ENCODE results near the gene GPBP1L1.
"Not testable (repeated sequence)": the region's sequence is repeated elsewhere in the genome, so short reads cannot be mapped to it uniquely, and the experiment has no call there.

The GPBP1L1 gene

GRCh38 chr1:45684402-45684801 lies 1.9 kb downstream of the GPBP1L1 start:
- TF ChIP-seq POLR2AphosphoS5 (IDR thresholded peaks at IDR 0.05; ENCODE audit: low read depth, low read length) (no peak), SPI1 (IDR thresholded peaks at IDR 0.05; ENCODE audit: low read depth, low read length) (no peak), TAF1 (IDR thresholded peaks at IDR 0.05; ENCODE audit: low read depth, low read length) (no peak), PAX5 (IDR thresholded peaks at IDR 0.05; ENCODE audit: insufficient read depth, low read length, severe bottlenecking) (no peak)
- FAIRE-seq, result no peak

GRCh38 chr1:45682942-45683341 lies 3.4 kb downstream of the GPBP1L1 start:
- no peak for FAIRE-seq
- no peak for TF ChIP-seq PAX5 (IDR thresholded peaks at IDR 0.05; ENCODE audit: insufficient read depth, low read length, severe bottlenecking)
- TF ChIP-seq POU2F2 (IDR thresholded peaks at IDR 0.05; ENCODE audit: low read depth, low read length), result no peak
- no peak for TF ChIP-seq TAF1 (IDR thresholded peaks at IDR 0.05; ENCODE audit: low read depth, low read length)
- no peak for TF ChIP-seq SPI1 (IDR thresholded peaks at IDR 0.05; ENCODE audit: low read depth, low read length)
- TF ChIP-seq POLR2A (IDR thresholded peaks at IDR 0.05; ENCODE audit: low read depth, low read length), result no peak
- no peak for TF ChIP-seq POLR2AphosphoS5 (IDR thresholded peaks at IDR 0.05; ENCODE audit: low read depth, low read length)
- no peak for DNase-seq (ENCODE audit: insufficient read length, low spot score)

More at GRCh38 chr1:45684402-45684801, 1.9 kb downstream of the GPBP1L1 start:
- DNase-seq (ENCODE audit: insufficient read length, low spot score), result no peak

- no peak for TF ChIP-seq PAX5 (IDR thresholded peaks at IDR 0.05; ENCODE audit: insufficient read depth, low read length, severe bottlenecking)
- no peak for TF ChIP-seq TAF1 (IDR thresholded peaks at IDR 0.05; ENCODE audit: low read depth, low read length)
- TF ChIP-seq SPI1 (IDR thresholded peaks at IDR 0.05; ENCODE audit: low read depth, low read length), result no peak
- TF ChIP-seq POU2F2 (IDR thresholded peaks at IDR 0.05; ENCODE audit: low read depth, low read length), result no peak
- no peak for FAIRE-seq
- DNase-seq (ENCODE audit: insufficient read length, low spot score), result no peak
These were observed 7.2 kb downstream of the GPBP1L1 start for GRCh38 chr1:45679123-45679522.

- no peak for TF ChIP-seq POU2F2 (IDR thresholded peaks at IDR 0.05; ENCODE audit: low read depth, low read length)
- TF ChIP-seq SPI1 (IDR thresholded peaks at IDR 0.05; ENCODE audit: low read depth, low read length), result no peak
- TF ChIP-seq POLR2AphosphoS5 (IDR thresholded peaks at IDR 0.05; ENCODE audit: low read depth, low read length), result no peak
- TF ChIP-seq POLR2A (IDR thresholded peaks at IDR 0.05; ENCODE audit: low read depth, low read length), result no peak
- TF ChIP-seq TAF1 (IDR thresholded peaks at IDR 0.05; ENCODE audit: low read depth, low read length), result no peak
- TF ChIP-seq PAX5 (IDR thresholded peaks at IDR 0.05; ENCODE audit: insufficient read depth, low read length, severe bottlenecking), result no peak
- DNase-seq (ENCODE audit: insufficient read length, low spot score) (no peak), FAIRE-seq (no peak)
These were observed 7.8 kb downstream of the GPBP1L1 start for GRCh38 chr1:45678489-45678888.

GRCh38 chr1:45677751-45678245 lies 8.5 kb downstream of the GPBP1L1 start:
- TF ChIP-seq PAX5 (IDR thresholded peaks at IDR 0.05; ENCODE audit: insufficient read depth, low read length, severe bottlenecking) (no peak), TAF1 (IDR thresholded peaks at IDR 0.05; ENCODE audit: low read depth, low read length) (no peak), POLR2AphosphoS5 (IDR thresholded peaks at IDR 0.05; ENCODE audit: low read depth, low read length) (no peak), POU2F2 (IDR thresholded peaks at IDR 0.05; ENCODE audit: low read depth, low read length) (no peak), POLR2A (IDR thresholded peaks at IDR 0.05; ENCODE audit: low read depth, low read length) (no peak), SPI1 (IDR thresholded peaks at IDR 0.05; ENCODE audit: low read depth, low read length) (no peak)

GRCh38 chr1:45676553-45676952 lies 9.8 kb downstream of the GPBP1L1 start:
- not testable (repeated sequence) for FAIRE-seq; DNase-seq (ENCODE audit: insufficient read length, low spot score)

More at GRCh38 chr1:45677751-45678245, 8.5 kb downstream of the GPBP1L1 start:
- DNase-seq (ENCODE audit: insufficient read length, low spot score) (no peak), FAIRE-seq (peak; percentile 31)

- FAIRE-seq, result peak; percentile 83
- no peak for TF ChIP-seq POU2F2 (IDR thresholded peaks at IDR 0.05; ENCODE audit: low read depth, low read length)
- no peak for TF ChIP-seq PAX5 (IDR thresholded peaks at IDR 0.05; ENCODE audit: insufficient read depth, low read length, severe bottlenecking)
- TF ChIP-seq POLR2A (IDR thresholded peaks at IDR 0.05; ENCODE audit: low read depth, low read length), result no peak
- TF ChIP-seq TAF1 (IDR thresholded peaks at IDR 0.05; ENCODE audit: low read depth, low read length), result no peak
- no peak for DNase-seq (ENCODE audit: insufficient read length, low spot score)
These were observed 11.9 kb downstream of the GPBP1L1 start for GRCh38 chr1:45674478-45674877.

- TF ChIP-seq POU2F2 (IDR thresholded peaks at IDR 0.05; ENCODE audit: low read depth, low read length) (no peak), TAF1 (IDR thresholded peaks at IDR 0.05; ENCODE audit: low read depth, low read length) (no peak), POLR2A (IDR thresholded peaks at IDR 0.05; ENCODE audit: low read depth, low read length) (no peak), POLR2AphosphoS5 (IDR thresholded peaks at IDR 0.05; ENCODE audit: low read depth, low read length) (no peak), SPI1 (IDR thresholded peaks at IDR 0.05; ENCODE audit: low read depth, low read length) (no peak), PAX5 (IDR thresholded peaks at IDR 0.05; ENCODE audit: insufficient read depth, low read length, severe bottlenecking) (no peak)
- DNase-seq (ENCODE audit: insufficient read length, low spot score) (no peak), FAIRE-seq (no peak)
These were observed 12.4 kb downstream of the GPBP1L1 start for GRCh38 chr1:45673956-45674355.

GRCh38 chr1:45669859-45670655 lies 16.3 kb downstream of the GPBP1L1 start:
- no peak for DNase-seq (ENCODE audit: insufficient read length, low spot score)
- no peak for TF ChIP-seq POLR2A (IDR thresholded peaks at IDR 0.05; ENCODE audit: low read depth, low read length)
- no peak for TF ChIP-seq POLR2AphosphoS5 (IDR thresholded peaks at IDR 0.05; ENCODE audit: low read depth, low read length)
- TF ChIP-seq POU2F2 (IDR thresholded peaks at IDR 0.05; ENCODE audit: low read depth, low read length), result no peak
- no peak for TF ChIP-seq SPI1 (IDR thresholded peaks at IDR 0.05; ENCODE audit: low read depth, low read length)
- peak; percentile 16 for FAIRE-seq

- FAIRE-seq (no peak), DNase-seq (ENCODE audit: insufficient read length, low spot score) (no peak)
- TF ChIP-seq TAF1 (IDR thresholded peaks at IDR 0.05; ENCODE audit: low read depth, low read length) (no peak), POLR2AphosphoS5 (IDR thresholded peaks at IDR 0.05; ENCODE audit: low read depth, low read length) (no peak), PAX5 (IDR thresholded peaks at IDR 0.05; ENCODE audit: insufficient read depth, low read length, severe bottlenecking) (no peak), POU2F2 (IDR thresholded peaks at IDR 0.05; ENCODE audit: low read depth, low read length) (no peak), POLR2A (IDR thresholded peaks at IDR 0.05; ENCODE audit: low read depth, low read length) (no peak), SPI1 (IDR thresholded peaks at IDR 0.05; ENCODE audit: low read depth, low read length) (no peak)
These were observed 17.0 kb downstream of the GPBP1L1 start for GRCh38 chr1:45669379-45669778.

Measured in GM12891 (cell line).